Astrocyte (in vitro differentiated cells and primary cell): ENCODE measurements around the gene PSEN2. TPM values are rescaled to one million over a fixed set of nuclear protein-coding genes. Genes with fewer than 3 reads are reported as not detected.

Experiments
- DNase-seq: peaks from one replicate; pipeline ENCODE4 v3.0.0-alpha.2; 2010; ENCODE audit warnings: low read depth
- FAIRE-seq: peaks from 2 replicates; lab custom pipeline; 2011; peaks lifted over from hg19 to GRCh38; lab: Jason Lieb, UNC
- H2AFZ ChIP-seq: 2 replicates; pipeline ENCODE4 v1.6.0; 2012; ENCODE audit warnings: low read depth, low read length, inconsistent platforms
- H3K27ac ChIP-seq: 2 replicates; pipeline ENCODE4 v1.5.1; 2011; ENCODE audit warnings: low read depth, low read length, inconsistent platforms
- H3K27me3 ChIP-seq: 2 replicates; pipeline ENCODE4 v1.6.0; 2011; ENCODE audit warnings: low read length, inconsistent platforms; ENCODE audit not compliant: insufficient read depth
- H3K36me3 ChIP-seq: 2 replicates; pipeline ENCODE4 v1.5.1; 2011; ENCODE audit warnings: low read length, inconsistent platforms; ENCODE audit not compliant: insufficient read depth
- H3K4me1 ChIP-seq: 2 replicates; pipeline ENCODE4 v1.5.1; 2011; ENCODE audit warnings: low read length, inconsistent platforms; ENCODE audit not compliant: insufficient read depth
- H3K4me2 ChIP-seq: 2 replicates; pipeline ENCODE4 v1.6.0; 2012; ENCODE audit warnings: low read length, inconsistent platforms
- H3K4me3 ChIP-seq: 2 replicates; pipeline ENCODE4 v1.5.1; 2011; ENCODE audit warnings: low read depth, mild to moderate bottlenecking, low read length, inconsistent platforms; ENCODE audit not compliant: insufficient read depth
- H3K79me2 ChIP-seq: 2 replicates; pipeline ENCODE4 v1.6.0; 2012; ENCODE audit warnings: mild to moderate bottlenecking, low read length, inconsistent platforms; ENCODE audit not compliant: insufficient read depth
- H3K9ac ChIP-seq: 2 replicates; pipeline ENCODE4 v1.6.0; 2012; ENCODE audit warnings: mild to moderate bottlenecking, low read length, inconsistent platforms
- H3K9me3 ChIP-seq: 2 replicates; pipeline ENCODE4 v1.5.1; 2012; ENCODE audit warnings: low read depth, mild to moderate bottlenecking, low read length, inconsistent platforms; ENCODE audit not compliant: insufficient read depth
- H4K20me1 ChIP-seq: 2 replicates; pipeline ENCODE4 v1.6.0; 2012; ENCODE audit warnings: low read length, inconsistent platforms; ENCODE audit not compliant: insufficient read depth
- H3K27ac Mint-ChIP-seq: one replicate; pipeline ENCODE4 v1.8.0; 2021; ENCODE audit warnings: mild to moderate bottlenecking, mixed read lengths; ENCODE audit not compliant: unreplicated experiment
- H3K27me3 Mint-ChIP-seq: one replicate; pipeline ENCODE4 v1.8.0; 2021; ENCODE audit warnings: low read depth, mixed read lengths; ENCODE audit not compliant: unreplicated experiment
- H3K36me3 Mint-ChIP-seq: one replicate; pipeline ENCODE4 v1.8.0; 2021; ENCODE audit warnings: low read depth, mixed read lengths; ENCODE audit not compliant: unreplicated experiment
- H3K4me1 Mint-ChIP-seq: one replicate; pipeline ENCODE4 v1.8.0; 2021; ENCODE audit warnings: low read depth, mixed read lengths; ENCODE audit not compliant: unreplicated experiment
- H3K4me3 Mint-ChIP-seq: one replicate; pipeline ENCODE4 v1.8.0; 2021; ENCODE audit warnings: mild to moderate bottlenecking, moderate library complexity, mixed read lengths; ENCODE audit not compliant: unreplicated experiment
- H3K9me3 Mint-ChIP-seq: one replicate; pipeline ENCODE4 v1.8.0; 2021; ENCODE audit warnings: mild to moderate bottlenecking, mixed read lengths; ENCODE audit not compliant: unreplicated experiment
- EZH2 ChIP-seq: IDR thresholded peaks from 2 replicates; pipeline ENCODE4 v1.6.1; 2012; ENCODE audit warnings: mild to moderate bottlenecking, low read length, inconsistent platforms; ENCODE audit not compliant: insufficient read depth
- total RNA-seq: library from RNA; stranded (reverse); gene quantifications from 2 replicates; pipeline ENCODE4 v1.2.1, GENCODE V29; 2021
- TF ChIP-seq, protein P1 (sequence below): IDR thresholded peaks from 2 replicates; pipeline ENCODE4 v1.5.1; 2011; ENCODE audit warnings: low read depth, mild to moderate bottlenecking, inconsistent platforms, low read length, moderate library complexity; ENCODE audit not compliant: insufficient read depth

The PSEN2 gene
- total RNA-seq, 1 donor from 2014 or later: 12.4 TPM

DNA sequence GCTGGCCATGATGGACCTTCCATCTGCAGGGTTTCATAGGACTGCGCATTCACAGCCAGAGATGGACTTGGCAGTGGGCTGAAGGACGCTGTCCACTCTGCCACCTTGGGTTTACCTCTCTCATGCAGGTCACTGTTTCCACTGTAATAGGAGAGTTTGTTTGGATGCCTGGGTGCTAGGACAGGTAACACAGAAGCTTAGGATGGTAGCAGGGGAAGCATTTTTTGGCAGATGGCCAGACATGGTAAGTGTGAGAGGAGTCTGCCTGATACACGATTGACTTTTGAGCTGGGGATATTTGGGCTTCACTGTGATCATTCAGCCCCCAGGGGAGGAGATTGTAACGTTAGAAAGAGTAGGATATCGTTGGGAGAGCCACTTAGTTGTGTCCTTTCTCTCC, 11.8 kb downstream of the PSEN2 start:
- Mint-ChIP-seq H3K9me3 (no peaks in the 10 kb centered on the region), H3K27me3 (no peaks in the 10 kb centered on the region), H3K4me3 (no peak overlapping the region), H3K4me1 (peaks cover 8% of the 10 kb centered on the region), H3K27ac (no peak overlapping the region), H3K36me3 (peaks cover 11% of the 10 kb centered on the region)
- FAIRE-seq (no peak), DNase-seq (no peak)
- Histone ChIP-seq H3K27me3 (no peaks in the 10 kb centered on the region), H4K20me1 (no peaks in the 10 kb centered on the region), H3K4me1 (peaks cover 14% of the 10 kb centered on the region), H3K36me3 (no peaks in the 10 kb centered on the region), H3K4me2 (no peak overlapping the region), H3K27ac (no peak overlapping the region), H3K79me2 (no peaks in the 10 kb centered on the region), H3K4me3 (no peak overlapping the region), H3K9me3 (no peaks in the 10 kb centered on the region), H2AFZ (no peak overlapping the region), H3K9ac (no peak overlapping the region)
- TF ChIP-seq, protein P1, sequence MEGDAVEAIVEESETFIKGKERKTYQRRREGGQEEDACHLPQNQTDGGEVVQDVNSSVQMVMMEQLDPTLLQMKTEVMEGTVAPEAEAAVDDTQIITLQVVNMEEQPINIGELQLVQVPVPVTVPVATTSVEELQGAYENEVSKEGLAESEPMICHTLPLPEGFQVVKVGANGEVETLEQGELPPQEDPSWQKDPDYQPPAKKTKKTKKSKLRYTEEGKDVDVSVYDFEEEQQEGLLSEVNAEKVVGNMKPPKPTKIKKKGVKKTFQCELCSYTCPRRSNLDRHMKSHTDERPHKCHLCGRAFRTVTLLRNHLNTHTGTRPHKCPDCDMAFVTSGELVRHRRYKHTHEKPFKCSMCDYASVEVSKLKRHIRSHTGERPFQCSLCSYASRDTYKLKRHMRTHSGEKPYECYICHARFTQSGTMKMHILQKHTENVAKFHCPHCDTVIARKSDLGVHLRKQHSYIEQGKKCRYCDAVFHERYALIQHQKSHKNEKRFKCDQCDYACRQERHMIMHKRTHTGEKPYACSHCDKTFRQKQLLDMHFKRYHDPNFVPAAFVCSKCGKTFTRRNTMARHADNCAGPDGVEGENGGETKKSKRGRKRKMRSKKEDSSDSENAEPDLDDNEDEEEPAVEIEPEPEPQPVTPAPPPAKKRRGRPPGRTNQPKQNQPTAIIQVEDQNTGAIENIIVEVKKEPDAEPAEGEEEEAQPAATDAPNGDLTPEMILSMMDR: no peak
- no peak for TF ChIP-seq EZH2

DNA sequence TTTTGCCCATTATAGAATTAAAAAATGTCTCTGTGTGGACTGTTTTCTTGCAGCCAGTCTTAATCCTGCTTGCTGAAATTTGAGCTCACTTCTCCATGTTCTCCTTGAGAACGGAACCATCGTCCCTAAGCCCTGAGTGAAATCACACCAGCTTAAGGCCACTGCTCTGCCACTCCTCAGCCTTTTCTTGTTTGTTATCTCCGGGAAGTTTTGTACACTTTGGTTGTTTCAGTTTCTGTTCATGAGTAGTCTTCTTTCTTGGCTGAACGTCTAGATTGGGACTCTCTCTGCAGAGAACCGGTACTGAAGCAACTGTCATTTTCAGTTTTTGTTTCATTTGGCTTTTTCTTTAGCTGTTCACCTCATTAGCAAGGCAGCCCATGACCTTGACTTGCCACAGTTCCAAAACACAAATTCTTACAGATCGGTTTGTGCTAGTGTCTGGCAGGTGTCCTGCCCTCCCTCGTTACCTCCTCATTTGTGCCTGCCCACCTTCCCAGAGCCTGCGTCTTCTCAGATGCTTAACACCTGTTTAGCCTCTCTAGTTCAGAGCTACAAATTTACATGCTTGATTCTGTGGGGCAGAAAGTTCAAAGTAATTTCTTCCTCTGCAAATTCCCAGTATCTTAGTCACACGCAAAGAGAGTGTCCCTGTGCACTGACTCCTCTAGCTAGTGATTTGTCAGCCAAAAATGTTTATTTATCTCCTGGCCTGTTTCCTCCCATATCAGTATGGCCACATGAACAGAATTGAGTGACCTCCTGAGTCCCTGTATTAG, 12.4 kb downstream of the PSEN2 start:
- H3K36me3 Mint-ChIP-seq: peaks cover 11% of the 10 kb centered on the region
- H2AFZ ChIP-seq: no peak overlapping the region
- H3K27ac ChIP-seq: no peak overlapping the region
- no peak for FAIRE-seq
- TF ChIP-seq EZH2: no peak
- TF ChIP-seq, protein P1: no peak
- no peak overlapping the region for H3K27ac Mint-ChIP-seq
- peaks cover 8% of the 10 kb centered on the region for H3K4me1 Mint-ChIP-seq
- no peaks in the 10 kb centered on the region for H3K27me3 ChIP-seq
- DNase-seq: peak; percentile 45
- H3K9me3 ChIP-seq: no peaks in the 10 kb centered on the region
- H3K4me3 Mint-ChIP-seq: no peak overlapping the region
- H3K36me3 ChIP-seq: no peaks in the 10 kb centered on the region
- H3K27me3 Mint-ChIP-seq: no peaks in the 10 kb centered on the region
- no peaks in the 10 kb centered on the region for H3K79me2 ChIP-seq
- H3K4me1 ChIP-seq: peaks cover 14% of the 10 kb centered on the region
- H3K4me2 ChIP-seq: peak overlapping the region; percentile 57
- H4K20me1 ChIP-seq: no peaks in the 10 kb centered on the region
- H3K9me3 Mint-ChIP-seq: no peaks in the 10 kb centered on the region
- no peak overlapping the region for H3K9ac ChIP-seq
- no peak overlapping the region for H3K4me3 ChIP-seq

DNA sequence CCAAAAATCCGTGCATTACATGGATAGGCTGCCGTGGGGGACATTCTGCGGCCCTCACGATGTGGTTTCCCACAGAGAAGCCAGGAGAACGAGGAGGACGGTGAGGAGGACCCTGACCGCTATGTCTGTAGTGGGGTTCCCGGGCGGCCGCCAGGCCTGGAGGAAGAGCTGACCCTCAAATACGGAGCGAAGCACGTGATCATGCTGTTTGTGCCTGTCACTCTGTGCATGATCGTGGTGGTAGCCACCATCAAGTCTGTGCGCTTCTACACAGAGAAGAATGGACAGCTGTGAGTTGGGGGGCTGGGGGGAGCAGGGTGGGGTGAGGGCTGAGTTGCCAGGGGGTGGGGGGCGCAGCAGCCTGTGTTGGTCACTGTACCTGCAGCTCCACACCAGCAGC, 13.2 kb downstream of the PSEN2 start:
- no peaks in the 10 kb centered on the region for H3K27me3 ChIP-seq
- no peaks in the 10 kb centered on the region for H3K9me3 ChIP-seq
- H2AFZ ChIP-seq: no peak overlapping the region
- H3K36me3 ChIP-seq: no peaks in the 10 kb centered on the region
- H3K9ac ChIP-seq: no peak overlapping the region
- TF ChIP-seq, protein P1: no peak
- no peak for TF ChIP-seq EZH2
- H4K20me1 ChIP-seq: no peaks in the 10 kb centered on the region
- DNase-seq: no peak
- peaks cover 14% of the 10 kb centered on the region for H3K4me1 ChIP-seq
- no peak overlapping the region for H3K4me3 ChIP-seq
- Mint-ChIP-seq H3K4me1 (peaks cover 8% of the 10 kb centered on the region), H3K4me3 (no peak overlapping the region), H3K27me3 (no peaks in the 10 kb centered on the region), H3K9me3 (no peaks in the 10 kb centered on the region), H3K27ac (no peak overlapping the region), H3K36me3 (peaks cover 11% of the 10 kb centered on the region)
- H3K27ac ChIP-seq: no peak overlapping the region
- H3K79me2 ChIP-seq: no peaks in the 10 kb centered on the region
- H3K4me2 ChIP-seq: peak overlapping the region; percentile 57
- no peak for FAIRE-seq
